ENCODE results near the gene VAX1. TPM values are rescaled to one million over a fixed set of nuclear protein-coding genes. Genes with fewer than 3 reads are reported as not detected.

VAX1 gene
- total and polyA plus RNA-seq, 2 donors (not counting 1 experiment from before 2014, with no cell fraction given) = not detected

- Histone ChIP-seq H3K4me1 (ENCODE audit: control insufficient read depth in 2 of 2, insufficient read depth in 2 of 2, low read length in 2 of 2) (no peaks in the 10 kb centered on the region), H4K20me1 (ENCODE audit: control insufficient read depth, insufficient read depth, low read length, poor library complexity, severe bottlenecking) (no peaks in the 10 kb centered on the region), H2AFZ (ENCODE audit: insufficient read depth, low read depth, low read length, poor library complexity, severe bottlenecking) (no peak overlapping the region), H3K27me3 (replicated peaks in 1 of 4; ENCODE audit: control extremely low read depth in 1 of 4, control insufficient read depth in 3 of 4, insufficient read depth in 4 of 4, low read length in 3 of 4) (no peaks in the 10 kb centered on the region), H3K4me3 (ENCODE audit: control extremely low read depth in 1 of 5, extremely low read depth in 1 of 5, insufficient read depth in 1 of 5, low read depth in 2 of 5, low read length in 4 of 5) (no peak overlapping the region), H3K9me3 (ENCODE audit: control extremely low read depth in 1 of 3, control insufficient read depth in 2 of 3, insufficient read depth in 1 of 3, low read length in 2 of 3) (no peaks in the 10 kb centered on the region), H3K36me3 (replicated peaks in 1 of 2; ENCODE audit: control extremely low read depth in 1 of 2, control insufficient read depth in 1 of 2, extremely low read depth in 1 of 2, insufficient read depth in 2 of 2, low read length in 1 of 2) (no peaks in the 10 kb centered on the region), H3K27ac (ENCODE audit: low read length in 2 of 2) (no peak overlapping the region), H3K79me2 (ENCODE audit: control insufficient read depth, insufficient read depth, low read length) (no peaks in the 10 kb centered on the region), H3K4me2 (replicated peaks; ENCODE audit: low read depth, low read length, poor library complexity, severe bottlenecking) (no peak overlapping the region), H3K9ac (ENCODE audit: low read length) (no peak overlapping the region)
- peaks cover 6% of the 10 kb centered on the region for H3K27me3 Mint-ChIP-seq
- whole genome bisulfite sequencing (ENCODE audit: insufficient coverage) = over 99% methylated on average over 8 of the region's 9 CpGs
- TF ChIP-seq CTCF (IDR thresholded peaks at IDR 0.05) (no peak), EZH2 (IDR thresholded peaks at IDR 0.05; ENCODE audit: borderline replicate concordance, insufficient read depth, low read depth, low read length, poor library complexity, severe bottlenecking) (no peak)
- no peaks in the 10 kb centered on the region for H3K4me1 Mint-ChIP-seq
- no peak for DNase-seq
- no peak overlapping the region for H3K27ac Mint-ChIP-seq
- intact Hi-C loops (cut with micrococcal nuclease) = no loop called here
- no peak overlapping the region for H3K4me3 Mint-ChIP-seq
- H3K9me3 Mint-ChIP-seq (ENCODE audit: insufficient read depth) = no peaks in the 10 kb centered on the region
- no peak for ATAC-seq (ENCODE audit: low read depth)
- POLR2A ChIA-PET = no interaction called here
- CTCF ChIA-PET = no interaction called here
These were observed 43.2 kb downstream of the VAX1 start for GRCh38 chr10:117094856-117095255.

GRCh38 chr10:117092386-117092785 lies 45.7 kb downstream of the VAX1 start:
- no peak for ATAC-seq (ENCODE audit: low read depth)
- Histone ChIP-seq H3K27ac (ENCODE audit: low read length in 2 of 2) (no peak overlapping the region), H3K36me3 (replicated peaks in 1 of 2; ENCODE audit: control extremely low read depth in 1 of 2, control insufficient read depth in 1 of 2, extremely low read depth in 1 of 2, insufficient read depth in 2 of 2, low read length in 1 of 2) (no peaks in the 10 kb centered on the region), H4K20me1 (ENCODE audit: control insufficient read depth, insufficient read depth, low read length, poor library complexity, severe bottlenecking) (no peaks in the 10 kb centered on the region), H3K4me3 (ENCODE audit: control extremely low read depth in 1 of 5, extremely low read depth in 1 of 5, insufficient read depth in 1 of 5, low read depth in 2 of 5, low read length in 4 of 5) (no peak overlapping the region), H3K4me1 (ENCODE audit: control insufficient read depth in 2 of 2, insufficient read depth in 2 of 2, low read length in 2 of 2) (no peaks in the 10 kb centered on the region), H3K79me2 (ENCODE audit: control insufficient read depth, insufficient read depth, low read length) (no peaks in the 10 kb centered on the region), H3K9me3 (ENCODE audit: control extremely low read depth in 1 of 3, control insufficient read depth in 2 of 3, insufficient read depth in 1 of 3, low read length in 2 of 3) (no peaks in the 10 kb centered on the region), H2AFZ (ENCODE audit: insufficient read depth, low read depth, low read length, poor library complexity, severe bottlenecking) (no peak overlapping the region), H3K27me3 (replicated peaks in 1 of 4; ENCODE audit: control extremely low read depth in 1 of 4, control insufficient read depth in 3 of 4, insufficient read depth in 4 of 4, low read length in 3 of 4) (no peaks in the 10 kb centered on the region), H3K9ac (ENCODE audit: low read length) (no peak overlapping the region), H3K4me2 (replicated peaks; ENCODE audit: low read depth, low read length, poor library complexity, severe bottlenecking) (no peak overlapping the region)
- H3K27me3 Mint-ChIP-seq = peaks cover 12% of the 10 kb centered on the region
- no peaks in the 10 kb centered on the region for H3K4me1 Mint-ChIP-seq
- ChIA-PET POLR2A (no interaction called here), CTCF (no interaction called here)
- 80% methylated on average over 2 of the region's 6 CpGs for WGBS (ENCODE audit: insufficient coverage)
- no peak overlapping the region for H3K4me3 Mint-ChIP-seq
- no peak overlapping the region for H3K27ac Mint-ChIP-seq
- no peak for DNase-seq
- no peak for TF ChIP-seq CTCF (IDR thresholded peaks at IDR 0.05)
- TF ChIP-seq EZH2 (IDR thresholded peaks at IDR 0.05; ENCODE audit: borderline replicate concordance, insufficient read depth, low read depth, low read length, poor library complexity, severe bottlenecking) = no peak
- intact Hi-C loops (cut with micrococcal nuclease) = no loop called here
- no peaks in the 10 kb centered on the region for H3K9me3 Mint-ChIP-seq (ENCODE audit: insufficient read depth)
